ENCODE results near the gene ECI2. TPM values are rescaled to one million over a fixed set of nuclear protein-coding genes. Genes with fewer than 3 reads are reported as not detected.
"Not testable (repeated sequence)": the region's sequence is repeated elsewhere in the genome, so short reads cannot be mapped to it uniquely, and the experiment has no call there.

ECI2 gene
- total and polyA plus RNA-seq, 10 donors: 25.9 to 61.0 (median 34.7) TPM

DNA sequence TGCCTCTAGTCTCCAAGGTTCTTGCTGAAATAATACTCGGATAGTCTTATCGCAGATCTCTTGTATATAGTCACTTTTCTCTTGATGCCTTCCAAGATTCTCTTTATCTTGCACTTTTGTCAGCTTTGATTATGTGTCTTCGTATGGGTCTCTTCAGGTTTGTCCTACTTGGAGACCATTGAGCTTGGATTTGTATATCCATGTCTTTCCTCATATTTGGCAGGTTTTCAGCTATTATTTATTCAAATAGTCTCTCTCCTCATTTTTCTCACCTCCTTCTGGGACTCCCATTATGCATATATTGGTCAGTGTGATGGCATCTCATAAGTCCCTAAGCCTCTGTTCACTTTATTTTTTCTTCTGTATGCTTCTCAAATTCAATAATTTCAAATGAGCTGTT is 23.0 kb downstream of the ECI2 start:
- 95 to 97% (median 96%) methylated on average over 3 of the region's 3 CpGs for WGBS, 5 donors
- intact Hi-C loops (cut with DNase I; ENCODE audit: low total_unique reads): loop anchor here (10.0 kb wide), 1 partner anchor 48 kb away; no protein-coding TSS in a partner anchor
- Histone ChIP-seq H3K36me3 (peaks cover 0 to 34% (median 30%) of the 10 kb centered on the region in 6 donors), H3K4me1 (no peaks in the 10 kb centered on the region), H3K4me3 (no peak overlapping the region), H3K27me3 (replicated peaks in 1 of 7) (no peaks in the 10 kb centered on the region), H3K27ac (no peak overlapping the region), H3K9me3 (peaks cover 0 to 27% (median 21%) of the 10 kb centered on the region in 8 donors)
- TF ChIP-seq POLR2A (IDR thresholded peaks at IDR 0.05) (no peak), POLR2AphosphoS5 (IDR thresholded peaks at IDR 0.05) (no peak)
- TF ChIP-seq, protein P1, sequence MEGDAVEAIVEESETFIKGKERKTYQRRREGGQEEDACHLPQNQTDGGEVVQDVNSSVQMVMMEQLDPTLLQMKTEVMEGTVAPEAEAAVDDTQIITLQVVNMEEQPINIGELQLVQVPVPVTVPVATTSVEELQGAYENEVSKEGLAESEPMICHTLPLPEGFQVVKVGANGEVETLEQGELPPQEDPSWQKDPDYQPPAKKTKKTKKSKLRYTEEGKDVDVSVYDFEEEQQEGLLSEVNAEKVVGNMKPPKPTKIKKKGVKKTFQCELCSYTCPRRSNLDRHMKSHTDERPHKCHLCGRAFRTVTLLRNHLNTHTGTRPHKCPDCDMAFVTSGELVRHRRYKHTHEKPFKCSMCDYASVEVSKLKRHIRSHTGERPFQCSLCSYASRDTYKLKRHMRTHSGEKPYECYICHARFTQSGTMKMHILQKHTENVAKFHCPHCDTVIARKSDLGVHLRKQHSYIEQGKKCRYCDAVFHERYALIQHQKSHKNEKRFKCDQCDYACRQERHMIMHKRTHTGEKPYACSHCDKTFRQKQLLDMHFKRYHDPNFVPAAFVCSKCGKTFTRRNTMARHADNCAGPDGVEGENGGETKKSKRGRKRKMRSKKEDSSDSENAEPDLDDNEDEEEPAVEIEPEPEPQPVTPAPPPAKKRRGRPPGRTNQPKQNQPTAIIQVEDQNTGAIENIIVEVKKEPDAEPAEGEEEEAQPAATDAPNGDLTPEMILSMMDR (IDR thresholded peaks at IDR 0.05 in 8 of 11, conservative IDR thresholded peaks at IDR 0.05 in 3 of 11): no peak
- no peak for DNase-seq

DNA sequence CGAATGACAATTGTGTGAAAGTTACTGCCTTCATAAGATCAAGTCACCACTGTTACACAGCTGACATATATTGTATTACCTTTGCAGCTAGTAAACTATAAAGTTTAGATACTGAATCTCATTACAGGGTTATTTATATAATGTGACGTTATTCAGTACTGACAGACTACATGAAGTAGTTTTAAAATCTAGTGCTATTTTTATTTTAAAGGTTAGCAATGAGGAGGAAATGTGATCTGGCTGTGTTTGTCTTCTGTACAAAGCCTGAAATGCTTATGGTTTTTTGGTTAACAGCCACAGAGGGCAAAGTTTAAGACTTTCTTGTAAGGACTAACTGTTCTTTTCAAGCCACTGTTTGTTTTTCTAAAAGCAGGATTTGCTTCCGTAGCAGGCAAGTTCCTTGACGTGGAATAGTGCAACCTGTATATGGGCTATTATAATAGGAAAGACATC is 26.0 kb downstream of the ECI2 start:
- H3K4me3 ChIP-seq; H3K27me3 ChIP-seq (replicated peaks in 1 of 7); H3K27ac ChIP-seq; DNase-seq; H3K4me1 ChIP-seq; H3K36me3 ChIP-seq; intact Hi-C loops (cut with DNase I; ENCODE audit: low total_unique reads): not testable (repeated sequence)
- peaks cover 0 to 26% (median 17%) of the 10 kb centered on the region in 8 donors for H3K9me3 ChIP-seq
- WGBS, 5 donors: 67 to 79% (median 70%) methylated on average over 4 of the region's 4 CpGs

DNA sequence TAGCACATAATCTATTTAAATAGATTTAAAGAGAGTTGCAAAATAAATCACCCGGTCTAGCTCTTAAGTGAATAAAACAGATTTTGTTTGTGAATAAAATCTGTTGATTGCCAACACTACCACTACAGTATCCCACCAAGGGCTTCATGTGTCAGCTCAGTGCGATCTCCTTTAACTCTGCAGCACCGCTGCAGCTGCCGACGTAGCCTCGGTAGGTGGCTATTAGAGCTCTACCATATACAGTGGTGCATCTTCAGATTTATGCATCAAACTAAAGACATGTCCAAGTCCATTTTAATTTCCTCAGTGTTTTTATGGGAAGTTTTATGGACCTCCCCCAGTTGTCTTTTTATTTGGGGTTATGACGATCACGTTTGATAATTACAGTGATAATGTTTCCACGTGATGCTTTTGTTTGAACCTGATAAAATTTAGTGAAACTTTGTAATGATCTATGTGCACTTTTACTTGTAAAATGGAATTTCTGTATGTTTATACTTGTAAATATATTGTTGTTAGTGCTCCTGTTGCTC is 26.7 kb downstream of the ECI2 start:
- 84 to 95% (median 92%) methylated on average over 9 of the region's 9 CpGs for WGBS, 5 donors
- H3K27me3 ChIP-seq (replicated peaks in 1 of 7): no peaks in the 10 kb centered on the region
- peaks cover 0 to 20% (median 16%) of the 10 kb centered on the region in 8 donors for H3K9me3 ChIP-seq
- no peak overlapping the region for H3K4me3 ChIP-seq
- TF ChIP-seq POLR2A (IDR thresholded peaks at IDR 0.05) (no peak), POLR2AphosphoS5 (IDR thresholded peaks at IDR 0.05) (no peak)
- TF ChIP-seq, protein P1 (IDR thresholded peaks at IDR 0.05 in 8 of 11, conservative IDR thresholded peaks at IDR 0.05 in 3 of 11): no peak
- H3K36me3 ChIP-seq: no peaks in the 10 kb centered on the region
- no peak overlapping the region for H3K27ac ChIP-seq
- no peaks in the 10 kb centered on the region for H3K4me1 ChIP-seq
- intact Hi-C loops (cut with DNase I; ENCODE audit: low total_unique reads): no loop called here
- no peak for DNase-seq

DNA sequence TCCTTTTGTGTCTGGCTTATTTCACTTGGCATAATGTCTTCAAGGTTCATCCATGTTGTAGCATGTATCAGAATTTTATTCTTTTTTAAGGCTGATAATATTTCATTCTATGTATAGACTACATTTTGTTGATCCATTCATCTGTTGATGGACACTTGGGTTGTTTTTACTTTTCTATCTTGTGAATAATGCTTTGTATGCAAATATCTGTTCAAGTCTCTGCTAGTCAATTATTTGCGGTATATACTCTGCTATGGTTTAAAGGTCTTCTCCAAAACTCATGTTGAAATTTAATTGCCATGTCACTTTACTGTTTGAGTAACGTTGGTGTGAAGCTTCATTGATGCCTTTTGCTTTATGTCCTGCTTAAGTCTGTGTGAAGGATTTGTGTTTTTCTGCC is 27.5 kb downstream of the ECI2 start:
- Histone ChIP-seq H3K36me3 (no peaks in the 10 kb centered on the region), H3K4me3 (no peak overlapping the region), H3K27me3 (replicated peaks in 1 of 7) (no peaks in the 10 kb centered on the region), H3K9me3 (peaks cover 0 to 13% (median 10%) of the 10 kb centered on the region in 8 donors), H3K4me1 (no peaks in the 10 kb centered on the region), H3K27ac (no peak overlapping the region)
- intact Hi-C loops (cut with DNase I; ENCODE audit: low total_unique reads): no loop called here
- no peak for TF ChIP-seq POLR2A (IDR thresholded peaks at IDR 0.05)
- no peak for TF ChIP-seq POLR2AphosphoS5 (IDR thresholded peaks at IDR 0.05)
- TF ChIP-seq, protein P1 (IDR thresholded peaks at IDR 0.05 in 8 of 11, conservative IDR thresholded peaks at IDR 0.05 in 3 of 11): no peak
- WGBS, 5 donors: 84 to 96% (median 88%) methylated on average over 2 of the region's 2 CpGs
- DNase-seq: no peak
